H1 (cell line): ENCODE measurements around the gene WFDC5.

Experiments
- EZH2 ChIP-seq: fragments of 200-600 bp; sonication (generic); IDR thresholded peaks from 2 replicates; pipeline ENCODE4 v1.7.1; 2012; ENCODE audit warnings: low read depth, mild to moderate bottlenecking, moderate library complexity, low read length, inconsistent platforms; ENCODE audit not compliant: severe bottlenecking
- PHF8 ChIP-seq: fragments of 200-600 bp; sonication (generic); conservative IDR thresholded peaks from 2 replicates; pipeline ENCODE4 v1.7.1; 2012; ENCODE audit warnings: low read depth, mild to moderate bottlenecking, inconsistent platforms, low read length, moderate library complexity
- POLR2A ChIP-seq, 2 experiments: IDR thresholded peaks; 1 replicate in 1 of 2; 2 replicates in 1 of 2; pipeline ENCODE4 v1.6.1; 2011; ENCODE audit warnings: low read depth in 2 of 2, low read length in 2 of 2, mild to moderate bottlenecking in 2 of 2; ENCODE audit errors: control extremely low read depth in 1 of 2
- RBBP5 ChIP-seq: IDR thresholded peaks from 2 replicates; pipeline ENCODE4 v1.7.1; 2012; ENCODE audit warnings: low read depth, mild to moderate bottlenecking, inconsistent platforms, low read length, moderate library complexity, borderline replicate concordance
- RFX5 ChIP-seq: IDR thresholded peaks from 2 replicates; pipeline ENCODE4 v1.6.1; 2011; ENCODE audit warnings: low read depth, low read length, improper control_type of control experiment, borderline replicate concordance
- SAP30 ChIP-seq: fragments of 300-600 bp; sonication (generic); IDR thresholded peaks from 2 replicates; pipeline ENCODE4 v1.7.1; 2012; ENCODE audit warnings: low read length, moderate library complexity, mild to moderate bottlenecking, inconsistent platforms; ENCODE audit not compliant: insufficient read depth, insufficient replicate concordance
- SUZ12 ChIP-seq: fragments of 200-600 bp; sonication (generic); IDR thresholded peaks from 2 replicates; pipeline ENCODE4 v1.6.1; 2012; ENCODE audit warnings: mild to moderate bottlenecking, inconsistent platforms, low read length, moderate library complexity, mixed read lengths
- TAF1 ChIP-seq: IDR thresholded peaks from 2 replicates; pipeline ENCODE4 v1.6.1; 2011; ENCODE audit warnings: mild to moderate bottlenecking, low read depth, low read length
- TF ChIP-seq, protein P1 (sequence below): IDR thresholded peaks from 2 replicates; pipeline ENCODE4 v1.6.1; 2011; ENCODE audit warnings: low read depth, mild to moderate bottlenecking, low read length; ENCODE audit not compliant: insufficient read depth
- TF ChIP-seq, protein P2 (sequence below), 3 experiments: IDR thresholded peaks; 1 replicate in 2 of 3; 2 replicates in 1 of 3; pipeline versions ENCODE4 v1.5.1 to v1.6.1; 2011; ENCODE audit warnings: low read length in 3 of 3, mild to moderate bottlenecking in 3 of 3, inconsistent platforms in 2 of 3, low read depth in 1 of 3, moderate library complexity in 1 of 3; ENCODE audit not compliant: insufficient read depth in 1 of 3; ENCODE audit errors: control extremely low read depth in 1 of 3

DNA sequence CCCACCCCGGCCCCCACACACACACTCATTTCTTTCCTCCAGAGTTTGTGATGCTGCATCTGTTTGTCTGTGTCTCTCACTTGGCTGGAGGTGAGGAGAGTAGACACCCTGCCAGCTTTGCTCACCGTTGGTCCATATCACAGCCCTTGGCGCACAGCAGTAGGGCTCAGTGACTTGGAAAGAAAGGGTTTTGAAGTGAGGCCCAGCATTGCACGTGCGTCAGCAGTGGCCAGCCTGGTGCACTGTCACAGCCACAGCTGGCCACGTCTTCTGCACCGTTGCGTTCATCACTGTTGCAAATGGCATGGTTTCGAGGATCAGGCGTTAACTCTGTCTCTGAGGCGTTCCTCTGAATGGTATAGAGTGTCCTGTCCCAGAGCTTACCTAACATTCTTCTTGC, 3.7 kb downstream of the WFDC5 start:
- TF ChIP-seq PHF8 (no peak), SUZ12 (no peak), EZH2 (no peak), SAP30 (no peak), RFX5 (no peak), RBBP5 (no peak), POLR2A (IDR thresholded peaks at IDR 0.05; ENCODE audit: control extremely low read depth in 1 of 2, low read depth in 2 of 2, low read length in 2 of 2) (no peak), TAF1 (no peak)
- TF ChIP-seq, protein P1, sequence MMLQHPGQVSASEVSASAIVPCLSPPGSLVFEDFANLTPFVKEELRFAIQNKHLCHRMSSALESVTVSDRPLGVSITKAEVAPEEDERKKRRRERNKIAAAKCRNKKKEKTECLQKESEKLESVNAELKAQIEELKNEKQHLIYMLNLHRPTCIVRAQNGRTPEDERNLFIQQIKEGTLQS: no peak
- TF ChIP-seq, protein P2, sequence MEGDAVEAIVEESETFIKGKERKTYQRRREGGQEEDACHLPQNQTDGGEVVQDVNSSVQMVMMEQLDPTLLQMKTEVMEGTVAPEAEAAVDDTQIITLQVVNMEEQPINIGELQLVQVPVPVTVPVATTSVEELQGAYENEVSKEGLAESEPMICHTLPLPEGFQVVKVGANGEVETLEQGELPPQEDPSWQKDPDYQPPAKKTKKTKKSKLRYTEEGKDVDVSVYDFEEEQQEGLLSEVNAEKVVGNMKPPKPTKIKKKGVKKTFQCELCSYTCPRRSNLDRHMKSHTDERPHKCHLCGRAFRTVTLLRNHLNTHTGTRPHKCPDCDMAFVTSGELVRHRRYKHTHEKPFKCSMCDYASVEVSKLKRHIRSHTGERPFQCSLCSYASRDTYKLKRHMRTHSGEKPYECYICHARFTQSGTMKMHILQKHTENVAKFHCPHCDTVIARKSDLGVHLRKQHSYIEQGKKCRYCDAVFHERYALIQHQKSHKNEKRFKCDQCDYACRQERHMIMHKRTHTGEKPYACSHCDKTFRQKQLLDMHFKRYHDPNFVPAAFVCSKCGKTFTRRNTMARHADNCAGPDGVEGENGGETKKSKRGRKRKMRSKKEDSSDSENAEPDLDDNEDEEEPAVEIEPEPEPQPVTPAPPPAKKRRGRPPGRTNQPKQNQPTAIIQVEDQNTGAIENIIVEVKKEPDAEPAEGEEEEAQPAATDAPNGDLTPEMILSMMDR (IDR thresholded peaks at IDR 0.05; ENCODE audit: control extremely low read depth in 1 of 3, insufficient read depth in 1 of 3, low read depth in 1 of 3, low read length in 3 of 3): no peak
